ENCODE data around the gene NLE1.
"Not testable (repeated sequence)": the region's sequence is repeated elsewhere in the genome, so short reads cannot be mapped to it uniquely, and the experiment has no call there.

Gene NLE1

GRCh38 chr17:35161281-35161761 is 19.2 kb upstream of the NLE1 start:
- no peak for DNase-seq

- no peak for DNase-seq
These were observed 18.5 kb upstream of the NLE1 start for GRCh38 chr17:35160354-35161201.

- DNase-seq = no peak
These were observed 17.8 kb upstream of the NLE1 start for GRCh38 chr17:35159940-35160339.

- no peak for DNase-seq
These were observed 13.1 kb upstream of the NLE1 start for GRCh38 chr17:35155246-35155645.

- DNase-seq = no peak
These were observed 12.4 kb upstream of the NLE1 start for GRCh38 chr17:35154196-35155165.

GRCh38 chr17:35152421-35153140 is 10.5 kb upstream of the NLE1 start:
- DNase-seq = no peak

- not testable (repeated sequence) for DNase-seq
These were observed 9.0 kb upstream of the NLE1 start for GRCh38 chr17:35151080-35151479.

- DNase-seq = no peak
These were observed 7.8 kb upstream of the NLE1 start for GRCh38 chr17:35149941-35150340.

- no peak for DNase-seq
These were observed 6.0 kb upstream of the NLE1 start for GRCh38 chr17:35148144-35148543.

- DNase-seq = no peak
These were observed 5.3 kb upstream of the NLE1 start, which contains the start of gene UNC45B for GRCh38 chr17:35147375-35147905. UNC45B (plus strand) TSS chr17:35147817; CDS start chr17:35148264, 447 bp downstream.

- no peak for DNase-seq
These were observed 4.2 kb upstream of the NLE1 start for GRCh38 chr17:35146214-35146833.

- DNase-seq = no peak
These were observed 2.7 kb upstream of the NLE1 start for GRCh38 chr17:35144840-35145239.

- DNase-seq = no peak
These were observed 329 bp upstream of the NLE1 start for GRCh38 chr17:35142467-35142796.

- DNase-seq = no peak
These were observed 3.9 kb downstream of the NLE1 start for GRCh38 chr17:35138218-35138617.

- no peak for DNase-seq
These were observed 6.8 kb downstream of the NLE1 start for GRCh38 chr17:35135322-35135721.

GRCh38 chr17:35132816-35133550 is 9.1 kb downstream of the NLE1 start:
- DNase-seq = no peak

GRCh38 chr17:35132099-35132498 is 10.0 kb downstream of the NLE1 start:
- DNase-seq = no peak

- no peak for DNase-seq
These were observed 11.7 kb downstream of the NLE1 start for GRCh38 chr17:35130392-35130791.

- DNase-seq = no peak
These were observed 12.1 kb downstream of the NLE1 start for GRCh38 chr17:35129973-35130351.

- no peak for DNase-seq
These were observed 12.7 kb downstream of the NLE1 start for GRCh38 chr17:35129154-35129972.

Data from NCI-H187 (cell line).